Measurements from ENCODE around the gene TUT7. TPM values are rescaled to one million over a fixed set of nuclear protein-coding genes. Genes with fewer than 3 reads are reported as not detected.
"Not testable (repeated sequence)": the region's sequence is repeated elsewhere in the genome, so short reads cannot be mapped to it uniquely, and the experiment has no call there.

TUT7 gene
- polyA plus RNA-seq, 1 donor from 2014 or later = 21.0 TPM

GRCh38 chr9:86402591-86402990 is 48.4 kb upstream of the TUT7 start:
- Histone ChIP-seq H3F3A (ENCODE audit: insufficient read depth, low read length, poor library complexity, severe bottlenecking) (no peaks in the 10 kb centered on the region), H3K9me3 (ENCODE audit: low read length) (no peaks in the 10 kb centered on the region), H4K20me1 (ENCODE audit: insufficient read depth) (no peaks in the 10 kb centered on the region), H3K9ac (ENCODE audit: low read length) (no peak overlapping the region), H3K79me2 (replicated peaks; ENCODE audit: insufficient read depth, low read length) (no peaks in the 10 kb centered on the region), H3K9me2 (ENCODE audit: insufficient read depth, low read length) (no peaks in the 10 kb centered on the region), H3K4me2 (ENCODE audit: low read length) (no peak overlapping the region), H2AFZ (ENCODE audit: low read depth, low read length) (no peak overlapping the region), H3K27ac (ENCODE audit: low read length) (no peak overlapping the region), H3K4me3 (ENCODE audit: low read length) (no peak overlapping the region), H3K36me3 (ENCODE audit: insufficient read depth, low read length) (no peaks in the 10 kb centered on the region), H3K27me3 (ENCODE audit: insufficient read depth, low read depth, low read length) (no peaks in the 10 kb centered on the region)
- TF ChIP-seq MXI1 (conservative IDR thresholded peaks at IDR 0.05; ENCODE audit: poor library complexity, severe bottlenecking) = no peak

- H3K9me2 ChIP-seq (ENCODE audit: insufficient read depth, low read length) = no peaks in the 10 kb centered on the region
- no peaks in the 10 kb centered on the region for H3F3A ChIP-seq (ENCODE audit: insufficient read depth, low read length, poor library complexity, severe bottlenecking)
- H3K27ac ChIP-seq (ENCODE audit: low read length) = no peak overlapping the region
- no peaks in the 10 kb centered on the region for H4K20me1 ChIP-seq (ENCODE audit: insufficient read depth)
- no peaks in the 10 kb centered on the region for H3K9me3 ChIP-seq (ENCODE audit: low read length)
- no peaks in the 10 kb centered on the region for H3K36me3 ChIP-seq (ENCODE audit: insufficient read depth, low read length)
- no peaks in the 10 kb centered on the region for H3K27me3 ChIP-seq (ENCODE audit: insufficient read depth, low read depth, low read length)
- no peak for TF ChIP-seq REST (IDR thresholded peaks at IDR 0.05; ENCODE audit: borderline replicate concordance)
- TF ChIP-seq POLR2AphosphoS5 (IDR thresholded peaks at IDR 0.05) = no peak
- TF ChIP-seq RAD21 (conservative IDR thresholded peaks at IDR 0.05) = no peak
- no peak for TF ChIP-seq EZH2 (IDR thresholded peaks at IDR 0.05; ENCODE audit: borderline replicate concordance, insufficient read depth, low read length, poor library complexity, severe bottlenecking)
- TF ChIP-seq EP300 (conservative IDR thresholded peaks at IDR 0.05; ENCODE audit: poor library complexity, severe bottlenecking) = no peak
- no peak for TF ChIP-seq CTCF (IDR thresholded peaks at IDR 0.05; ENCODE audit: poor library complexity, severe bottlenecking)
- no peak for TF ChIP-seq TAF1 (IDR thresholded peaks at IDR 0.05; ENCODE audit: low read depth)
- no peak for TF ChIP-seq MXI1 (conservative IDR thresholded peaks at IDR 0.05; ENCODE audit: poor library complexity, severe bottlenecking)
- no peak for TF ChIP-seq SMC3 (conservative IDR thresholded peaks at IDR 0.05; ENCODE audit: poor library complexity)
- H2AFZ ChIP-seq (ENCODE audit: low read depth, low read length) = no peak overlapping the region
- no peak overlapping the region for H3K9ac ChIP-seq (ENCODE audit: low read length)
- H3K4me3 ChIP-seq (ENCODE audit: low read length) = no peak overlapping the region
- no peaks in the 10 kb centered on the region for H3K79me2 ChIP-seq (replicated peaks; ENCODE audit: insufficient read depth, low read length)
- H3K4me2 ChIP-seq (ENCODE audit: low read length) = no peak overlapping the region
These were observed 42.2 kb upstream of the TUT7 start for GRCh38 chr9:86396412-86396811.

GRCh38 chr9:86390184-86390583 is 36.0 kb upstream of the TUT7 start:
- not testable (repeated sequence) for H3K9ac ChIP-seq (ENCODE audit: low read length); H3F3A ChIP-seq (ENCODE audit: insufficient read depth, low read length, poor library complexity, severe bottlenecking); H3K4me3 ChIP-seq (ENCODE audit: low read length); H3K79me2 ChIP-seq (replicated peaks; ENCODE audit: insufficient read depth, low read length); H2AFZ ChIP-seq (ENCODE audit: low read depth, low read length); H3K27me3 ChIP-seq (ENCODE audit: insufficient read depth, low read depth, low read length); H3K36me3 ChIP-seq (ENCODE audit: insufficient read depth, low read length); H3K27ac ChIP-seq (ENCODE audit: low read length); H4K20me1 ChIP-seq (ENCODE audit: insufficient read depth); H3K9me3 ChIP-seq (ENCODE audit: low read length); H3K4me2 ChIP-seq (ENCODE audit: low read length); H3K9me2 ChIP-seq (ENCODE audit: insufficient read depth, low read length)
